ES-I3 (cell line): ENCODE results near the gene EARS2.
"Not testable (repeated sequence)": the region's sequence is repeated elsewhere in the genome, so short reads cannot be mapped to it uniquely, and the experiment has no call there.

Source experiments
- H3K36me3 ChIP-seq: 2 replicates; pipeline ENCODE4 v1.6.1; 2013; ENCODE audit warnings: mild to moderate bottlenecking, low read length, control low read depth, moderate library complexity; ENCODE audit not compliant: insufficient read depth
- H3K4me1 ChIP-seq: 2 replicates; pipeline ENCODE4 v1.6.1; 2013; ENCODE audit warnings: mild to moderate bottlenecking, control low read depth, low read length; ENCODE audit not compliant: insufficient read depth
- H3K9ac ChIP-seq: 2 replicates; pipeline ENCODE4 v1.6.1; 2013; ENCODE audit warnings: low read depth, mild to moderate bottlenecking, low read length, moderate library complexity
- H3K9me3 ChIP-seq: 2 replicates; pipeline ENCODE4 v1.6.1; 2013; ENCODE audit warnings: mild to moderate bottlenecking, low read length, moderate library complexity; ENCODE audit not compliant: control insufficient read depth, insufficient read depth

EARS2 gene

GRCh38 chr16:23554536-23554935 is 2.6 kb downstream of the EARS2 start:
- peaks cover 9% of the 10 kb centered on the region for H3K36me3 ChIP-seq

DNA sequence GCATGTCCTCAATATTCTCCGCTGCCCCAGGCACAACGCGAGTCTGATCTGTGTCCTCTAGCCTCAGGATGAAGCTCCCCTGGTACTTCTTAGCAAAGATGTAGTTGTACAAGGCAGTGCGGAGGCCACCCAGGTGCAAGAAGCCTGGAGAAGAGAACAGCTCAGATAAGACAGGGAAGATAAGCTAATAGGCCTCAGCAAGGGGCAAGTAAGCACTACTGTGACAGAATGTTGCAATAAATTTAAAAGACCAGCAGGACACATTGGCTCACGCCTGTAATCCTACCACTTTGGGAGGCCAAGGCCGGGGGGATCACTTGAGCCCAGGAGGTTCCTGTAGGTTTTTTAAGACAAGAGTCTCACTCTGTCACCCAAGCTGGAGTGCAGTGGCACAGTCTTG is 5.0 kb downstream of the EARS2 start:
- Histone ChIP-seq H3K9ac (no peak overlapping the region), H3K4me1 (peaks cover 5% of the 10 kb centered on the region; the same call in 1 of the 2 replicates), H3K9me3 (no peaks in the 10 kb centered on the region), H3K36me3 (peaks cover 22% of the 10 kb centered on the region)

More at GRCh38 chr16:23554536-23554935, 2.6 kb downstream of the EARS2 start:
- Histone ChIP-seq H3K9ac (no peak overlapping the region), H3K4me1 (peaks cover 5% of the 10 kb centered on the region; the same call in 1 of the 2 replicates), H3K9me3 (no peaks in the 10 kb centered on the region)

GRCh38 chr16:23549938-23550337 is 7.2 kb downstream of the EARS2 start:
- no peaks in the 10 kb centered on the region for H3K9me3 ChIP-seq
- no peaks in the 10 kb centered on the region for H3K4me1 ChIP-seq
- H3K9ac ChIP-seq: no peak overlapping the region
- H3K36me3 ChIP-seq: peaks cover 29% of the 10 kb centered on the region

DNA sequence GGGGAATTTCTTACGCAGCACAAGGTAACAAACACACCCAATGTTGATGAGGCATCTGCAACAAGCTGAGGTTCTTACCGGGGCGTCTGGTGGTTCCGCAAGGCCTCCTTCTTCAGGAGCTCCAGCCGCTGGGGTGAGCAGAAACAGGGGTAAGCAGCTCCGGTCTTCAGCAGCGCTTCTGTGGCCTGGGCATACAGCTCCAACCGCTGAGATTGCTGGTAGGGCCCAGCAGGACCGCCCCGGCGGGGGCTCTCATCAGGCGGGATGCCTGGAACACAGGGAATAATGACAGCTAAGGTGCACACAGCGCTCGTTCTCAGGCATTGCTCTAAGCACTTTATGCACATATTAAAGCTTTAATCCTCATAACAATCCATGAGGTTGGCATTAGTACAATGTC is 12.7 kb downstream of the EARS2 start:
- peaks cover 24% of the 10 kb centered on the region for H3K36me3 ChIP-seq
- no peak overlapping the region for H3K9ac ChIP-seq
- no peaks in the 10 kb centered on the region for H3K9me3 ChIP-seq
- no peaks in the 10 kb centered on the region for H3K4me1 ChIP-seq

DNA sequence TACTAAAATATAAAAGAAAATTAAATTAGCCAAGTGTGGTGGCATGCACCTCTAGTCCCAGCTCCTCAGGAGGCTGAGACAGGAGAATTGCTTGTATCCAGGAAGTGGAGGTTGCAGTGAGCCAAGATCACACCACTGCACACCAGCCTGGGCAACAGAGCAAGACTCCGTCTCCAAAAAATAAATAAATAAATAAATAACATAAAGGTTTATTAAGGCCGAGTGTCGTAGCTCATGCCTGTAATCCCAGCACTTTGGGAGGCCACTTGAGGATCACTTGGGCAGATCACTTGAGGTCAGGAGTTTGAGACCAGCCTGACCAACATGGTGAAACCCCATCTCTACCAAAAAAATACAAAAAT is 16.4 kb downstream of the EARS2 start:
- not testable (repeated sequence) for H3K9ac ChIP-seq
- peaks cover 11% of the 10 kb centered on the region for H3K36me3 ChIP-seq

GRCh38 chr16:23539984-23540816 is 16.9 kb downstream of the EARS2 start:
- Histone ChIP-seq H3K36me3 (peaks cover 13% of the 10 kb centered on the region), H3K9ac (no peak overlapping the region), H3K9me3 (no peaks in the 10 kb centered on the region), H3K4me1 (no peaks in the 10 kb centered on the region)

More for the DNA sequence above, 16.4 kb downstream of the EARS2 start:
- not testable (repeated sequence) for H3K9me3 ChIP-seq, H3K4me1 ChIP-seq

DNA sequence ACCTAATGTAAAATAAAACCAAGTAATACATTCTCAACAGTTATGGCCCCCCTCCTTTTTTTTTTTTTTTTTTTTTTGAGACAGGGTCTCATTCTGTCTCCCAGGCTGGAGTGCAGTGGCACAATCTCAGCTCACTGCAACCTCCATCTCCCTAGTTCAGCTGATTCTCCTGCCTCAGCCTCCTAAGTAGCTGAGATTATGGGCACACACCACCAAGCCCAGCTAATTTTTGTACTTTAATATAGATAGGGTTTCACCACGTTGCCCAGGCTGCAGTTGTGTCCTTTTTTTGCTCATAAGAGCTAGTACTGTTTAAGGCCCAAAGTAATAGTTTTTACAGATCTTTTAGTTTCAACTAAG is 18.3 kb downstream of the EARS2 start:
- H3K36me3 ChIP-seq: peaks cover 16% of the 10 kb centered on the region
- H3K9ac ChIP-seq: no peak overlapping the region
- no peaks in the 10 kb centered on the region for H3K4me1 ChIP-seq
- no peaks in the 10 kb centered on the region for H3K9me3 ChIP-seq

DNA sequence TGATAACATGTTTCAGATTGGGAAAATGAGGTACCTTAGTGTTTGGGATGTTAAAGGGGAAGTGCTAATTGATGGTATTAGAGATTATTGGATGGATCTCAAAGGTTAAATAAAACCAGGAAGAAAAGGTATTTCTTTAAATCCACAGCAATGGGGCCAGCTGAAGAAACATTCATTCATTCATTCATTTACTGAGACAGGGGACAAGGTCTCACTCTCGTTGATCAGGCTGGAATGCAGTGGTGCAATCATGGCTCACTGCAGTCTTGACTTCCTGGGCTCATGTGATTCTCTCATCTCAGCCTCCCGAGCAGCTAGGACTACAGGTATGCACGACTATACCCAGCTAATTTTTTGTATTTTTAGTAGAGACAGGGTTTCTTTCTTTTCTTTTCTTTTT is 19.8 kb downstream of the EARS2 start:
- Histone ChIP-seq H3K9me3 (no peaks in the 10 kb centered on the region), H3K36me3 (peaks cover 20% of the 10 kb centered on the region), H3K9ac (no peak overlapping the region)

DNA sequence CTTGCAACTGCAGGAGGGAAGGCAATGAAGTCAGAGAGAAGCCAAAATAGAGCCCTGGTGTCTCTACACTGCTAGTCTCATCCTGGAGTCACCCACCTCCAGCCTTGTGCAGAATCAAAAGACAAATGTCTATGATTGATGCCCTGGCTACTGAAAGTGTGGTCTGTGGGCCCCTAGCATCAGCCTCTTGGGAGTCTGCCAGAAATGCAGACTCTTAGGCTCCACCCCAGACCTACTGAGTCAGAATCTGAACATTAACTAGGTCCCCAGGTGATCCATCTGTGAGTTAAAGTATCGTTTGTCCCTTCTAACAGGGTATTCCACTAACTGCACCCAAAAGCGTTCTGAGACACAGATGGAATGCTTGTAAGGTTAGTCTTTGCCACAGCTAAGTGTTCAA is 21.2 kb downstream of the EARS2 start:
- H3K4me1 ChIP-seq: no peaks in the 10 kb centered on the region
- peaks cover 24% of the 10 kb centered on the region for H3K36me3 ChIP-seq
- no peaks in the 10 kb centered on the region for H3K9me3 ChIP-seq
- H3K9ac ChIP-seq: no peak overlapping the region

More for the DNA sequence above, 19.8 kb downstream of the EARS2 start:
- H3K4me1 ChIP-seq: no peaks in the 10 kb centered on the region

- Histone ChIP-seq H3K9ac (no peak overlapping the region), H3K9me3 (no peaks in the 10 kb centered on the region), H3K4me1 (no peaks in the 10 kb centered on the region), H3K36me3 (peaks cover 24% of the 10 kb centered on the region)
Measured at GRCh38 chr16:23534868-23535860, 22.0 kb downstream of the EARS2 start.

DNA sequence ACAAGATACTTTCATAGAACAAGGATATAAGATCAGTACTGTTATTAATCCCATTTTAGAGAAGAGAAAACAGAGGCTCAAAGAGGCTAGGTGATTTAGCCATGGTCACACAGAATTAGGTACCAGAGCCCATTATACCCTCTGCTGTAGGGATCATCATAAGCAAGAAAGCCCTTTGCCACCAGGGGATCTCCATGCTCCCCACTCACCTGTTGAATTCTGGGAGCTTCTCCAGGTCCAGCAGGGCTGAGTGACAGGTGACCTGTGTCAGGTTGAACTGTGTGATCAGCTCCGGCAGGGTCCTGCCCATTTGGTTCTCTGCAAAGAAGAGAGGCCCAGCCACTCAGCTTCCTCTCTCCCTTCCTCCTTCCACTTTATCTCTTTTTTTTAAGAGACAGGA is 24.7 kb downstream of the EARS2 start:
- H3K4me1 ChIP-seq: no peaks in the 10 kb centered on the region
- no peak overlapping the region for H3K9ac ChIP-seq
- H3K36me3 ChIP-seq: peaks cover 26% of the 10 kb centered on the region
- no peaks in the 10 kb centered on the region for H3K9me3 ChIP-seq

DNA sequence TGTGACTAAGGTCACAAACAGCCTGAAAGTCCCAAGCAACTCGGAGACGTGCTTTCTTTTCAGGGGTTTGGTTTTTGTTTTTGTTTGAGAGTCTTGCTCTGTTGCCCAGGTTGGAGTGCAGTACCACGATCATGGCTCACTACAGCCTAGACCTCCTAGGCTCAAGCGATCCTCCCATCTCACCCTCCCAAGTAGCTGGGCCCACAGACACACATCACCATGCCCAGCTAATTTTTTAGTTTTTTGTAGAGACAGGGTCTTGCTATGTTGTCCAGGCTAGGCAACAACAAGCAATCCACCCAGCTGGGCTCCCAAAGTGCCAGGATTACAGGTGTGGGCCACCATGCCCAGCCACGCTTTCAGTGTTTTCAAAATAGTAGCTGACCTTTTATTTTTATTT is 27.1 kb downstream of the EARS2 start:
- H3K9ac ChIP-seq: no peak overlapping the region
- no peaks in the 10 kb centered on the region for H3K4me1 ChIP-seq
- H3K9me3 ChIP-seq: no peaks in the 10 kb centered on the region
- H3K36me3 ChIP-seq: peaks cover 18% of the 10 kb centered on the region

GRCh38 chr16:23528644-23529310 is 28.4 kb downstream of the EARS2 start:
- Histone ChIP-seq H3K9ac (no peak overlapping the region), H3K4me1 (no peaks in the 10 kb centered on the region), H3K36me3 (peaks cover 19% of the 10 kb centered on the region; the same call in 1 of the 2 replicates), H3K9me3 (no peaks in the 10 kb centered on the region)

- H3K36me3 ChIP-seq: peaks cover 21% of the 10 kb centered on the region; the same call in 1 of the 2 replicates
- no peaks in the 10 kb centered on the region for H3K9me3 ChIP-seq
- H3K9ac ChIP-seq: no peak overlapping the region
- no peaks in the 10 kb centered on the region for H3K4me1 ChIP-seq
Measured at GRCh38 chr16:23527961-23528643, 29.0 kb downstream of the EARS2 start.
